ENCODE results near the gene ZCCHC14.
A peak's percentile ranks its signal among the peaks of the same experiment; 100 is the strongest.

Gene ZCCHC14

GRCh38 chr16:87424266-87424665 is 68.6 kb downstream of the ZCCHC14 start:
- DNase-seq = no peak

- no peak for DNase-seq
These were observed 69.4 kb downstream of the ZCCHC14 start for GRCh38 chr16:87423429-87423828.

DNA sequence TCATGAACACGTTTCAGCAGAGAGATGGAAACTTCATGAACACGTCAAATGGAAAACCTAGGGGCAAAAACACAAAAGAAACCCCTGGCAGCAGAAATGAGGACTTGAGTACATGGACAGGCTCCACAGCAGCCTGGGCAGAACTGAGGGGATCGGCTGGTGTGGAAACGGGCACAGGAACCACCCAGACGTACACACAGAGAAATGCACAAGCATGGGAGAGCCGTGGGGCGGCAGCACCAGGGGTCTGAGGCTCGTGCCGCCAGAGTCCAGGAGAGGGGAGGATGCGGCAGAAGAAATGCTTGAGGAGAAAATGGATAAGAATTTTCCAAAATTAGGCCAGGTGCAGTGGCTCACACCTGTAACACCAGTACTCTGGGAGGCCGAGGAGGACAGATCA is 70.7 kb downstream of the ZCCHC14 start:
- DNase-seq = no peak

- DNase-seq = no peak
These were observed 71.6 kb downstream of the ZCCHC14 start for GRCh38 chr16:87421003-87421912.

DNA sequence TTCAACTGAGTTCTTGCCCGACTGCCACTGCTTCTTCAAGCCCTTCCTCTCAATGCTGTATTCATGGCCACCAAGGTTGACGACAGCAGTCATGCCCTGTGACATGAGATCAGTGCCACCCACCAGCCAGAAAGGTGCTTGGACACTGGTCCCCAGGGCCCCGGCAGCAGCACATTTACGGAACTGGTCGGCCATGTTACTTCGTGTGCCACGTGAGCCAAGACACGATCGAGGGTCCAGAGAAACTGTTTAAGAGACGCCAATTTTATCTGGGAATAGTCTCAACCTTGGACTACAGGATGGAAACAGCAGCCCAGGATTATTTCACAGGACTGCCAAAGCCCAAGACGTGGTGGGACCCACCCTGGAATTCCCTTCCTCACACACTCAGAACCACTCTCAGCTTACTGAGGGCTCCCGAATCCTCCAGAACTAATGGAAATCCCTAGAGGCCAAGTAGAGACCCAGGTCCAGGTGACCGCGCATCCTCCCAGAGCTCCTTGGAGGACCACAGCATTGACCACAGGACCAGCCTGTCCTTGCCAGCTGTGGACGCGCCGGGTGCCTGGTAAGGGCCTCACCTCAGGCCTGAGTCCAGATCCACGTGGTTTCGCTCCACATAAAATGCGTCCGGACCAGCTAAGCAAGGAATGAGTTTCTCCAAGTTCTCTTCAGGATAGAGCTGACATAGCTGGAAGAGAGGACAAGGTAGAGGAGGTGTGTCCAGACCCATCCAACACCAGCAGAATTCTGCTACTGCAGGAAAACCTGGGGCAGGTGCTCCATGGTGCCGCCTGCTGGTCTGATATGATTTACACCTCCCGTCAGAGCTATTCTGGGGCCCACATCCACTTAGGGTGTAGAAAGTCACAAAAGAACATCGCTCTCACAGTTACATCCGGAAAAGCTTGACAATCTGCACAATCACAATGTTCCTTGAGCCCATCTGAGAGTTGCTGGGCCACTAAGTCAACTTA is 72.5 kb downstream of the ZCCHC14 start:
- no peak for DNase-seq

- no peak for DNase-seq
These were observed 74.2 kb downstream of the ZCCHC14 start for GRCh38 chr16:87418644-87419043.

- no peak for DNase-seq
These were observed 74.6 kb downstream of the ZCCHC14 start for GRCh38 chr16:87418216-87418615.

DNA sequence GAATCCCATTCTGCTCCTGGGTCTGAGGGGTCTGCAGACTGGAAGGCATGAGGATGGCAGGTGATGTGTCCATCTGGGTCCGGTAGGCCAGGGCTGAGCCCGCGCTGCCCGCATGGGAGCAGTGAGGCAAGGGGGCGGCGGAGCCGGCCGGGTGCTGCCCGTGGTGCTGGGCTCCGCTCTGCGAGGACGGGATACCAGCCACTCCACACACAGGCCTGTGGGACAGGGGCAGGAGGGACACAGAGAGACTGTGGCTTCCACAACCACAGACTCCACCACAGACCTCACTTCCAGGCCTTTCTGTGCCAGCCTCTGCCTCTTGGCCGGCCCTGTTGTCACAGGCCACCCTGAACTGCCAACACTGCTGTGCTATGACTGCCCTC is 75.3 kb downstream of the ZCCHC14 start:
- DNase-seq = no peak

- peak; percentile 7 for DNase-seq
These were observed 75.8 kb downstream of the ZCCHC14 start for GRCh38 chr16:87416826-87417527.

- no peak for DNase-seq
These were observed 77.4 kb downstream of the ZCCHC14 start for GRCh38 chr16:87415441-87415840.

DNA sequence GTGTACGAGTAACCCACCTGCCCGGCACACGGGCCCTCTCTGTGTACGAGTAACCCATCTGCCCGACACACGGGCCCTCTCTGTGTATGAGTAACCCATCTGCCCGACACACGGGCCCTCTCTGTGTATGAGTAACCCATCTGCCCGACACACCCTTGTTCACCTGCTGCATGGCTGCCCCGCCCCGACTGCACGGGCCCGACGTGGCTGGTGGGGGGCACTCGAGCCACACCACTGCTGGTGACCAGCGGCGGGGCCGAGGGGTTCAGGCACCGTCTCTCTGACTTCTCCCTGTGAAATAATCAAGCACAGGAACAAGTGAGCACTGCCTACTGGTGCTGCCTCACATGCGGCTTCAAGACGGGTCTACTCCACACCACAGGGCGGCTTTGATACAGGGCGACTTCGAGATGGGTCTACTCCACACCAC is 78.6 kb downstream of the ZCCHC14 start:
- DNase-seq = no peak

- no peak for DNase-seq
These were observed 79.8 kb downstream of the ZCCHC14 start for GRCh38 chr16:87412996-87413421.

- DNase-seq = no peak
These were observed 80.3 kb downstream of the ZCCHC14 start for GRCh38 chr16:87412371-87412995.

DNA sequence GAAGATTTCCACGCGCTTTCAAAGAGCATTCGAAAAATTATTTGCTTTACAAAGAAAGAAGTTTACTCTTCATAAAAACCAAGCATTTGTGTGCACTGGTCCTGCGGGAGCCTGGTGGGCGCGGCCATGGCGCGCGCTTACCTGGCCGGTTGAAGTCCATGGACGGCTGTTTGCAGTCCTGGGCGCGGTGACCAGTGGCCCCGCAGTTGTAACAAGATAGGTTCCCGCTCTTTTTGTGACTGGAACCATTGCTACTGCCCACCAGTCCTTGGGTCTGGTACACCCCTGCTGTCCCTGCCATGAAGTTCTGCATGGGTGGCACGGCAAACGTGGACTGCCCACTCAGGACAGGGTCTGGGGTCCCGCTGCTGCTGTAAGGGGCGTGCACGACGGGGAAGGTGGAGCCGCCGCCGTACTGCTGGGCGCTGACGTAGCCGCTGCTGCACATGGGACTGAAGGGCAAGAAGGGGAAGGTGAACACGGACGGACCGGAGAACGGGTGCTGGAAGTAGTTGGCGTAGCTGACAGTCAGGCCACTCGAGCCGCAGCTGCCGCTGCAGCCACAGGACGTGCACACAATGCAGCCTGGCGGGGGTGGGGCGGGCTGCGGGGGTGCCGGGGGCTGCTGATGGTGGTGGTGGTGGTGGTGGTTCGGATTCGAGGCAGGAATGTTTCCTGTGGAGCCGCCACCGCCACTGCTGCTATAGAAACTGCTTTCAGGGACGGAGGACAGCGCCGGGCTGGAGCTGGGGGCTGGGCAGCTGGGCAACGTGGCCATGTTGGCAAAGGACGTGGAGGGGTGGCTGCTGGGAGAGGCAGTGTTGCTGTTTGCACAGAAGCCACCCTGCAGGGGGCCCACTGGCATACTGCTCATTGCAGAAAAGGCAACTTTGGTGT is 81.2 kb downstream of the ZCCHC14 start:
- no peak for DNase-seq

- no peak for DNase-seq
These were observed 81.9 kb downstream of the ZCCHC14 start for GRCh38 chr16:87410968-87411367.

- DNase-seq = no peak
These were observed 82.3 kb downstream of the ZCCHC14 start for GRCh38 chr16:87410530-87410929.

DNA sequence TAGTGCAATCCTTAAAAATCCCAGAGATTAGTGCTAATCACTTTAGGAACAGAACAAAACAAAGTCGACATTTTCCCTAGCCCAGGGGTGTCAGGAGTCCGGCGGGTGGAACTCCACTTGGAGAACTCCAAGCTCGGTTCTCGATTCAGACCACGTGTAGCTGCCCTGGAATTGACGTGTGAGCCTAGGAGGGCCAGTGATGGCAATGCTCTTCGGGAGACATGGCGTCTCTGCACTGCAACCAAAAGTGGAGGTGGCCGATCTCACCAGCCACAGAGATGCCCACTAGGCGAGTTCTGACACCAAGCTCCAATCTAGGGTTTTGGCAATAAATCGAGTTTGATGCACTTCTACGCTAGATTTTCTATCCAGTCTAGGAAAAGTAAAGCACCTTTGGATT is 83.0 kb downstream of the ZCCHC14 start:
- DNase-seq = no peak

DNA sequence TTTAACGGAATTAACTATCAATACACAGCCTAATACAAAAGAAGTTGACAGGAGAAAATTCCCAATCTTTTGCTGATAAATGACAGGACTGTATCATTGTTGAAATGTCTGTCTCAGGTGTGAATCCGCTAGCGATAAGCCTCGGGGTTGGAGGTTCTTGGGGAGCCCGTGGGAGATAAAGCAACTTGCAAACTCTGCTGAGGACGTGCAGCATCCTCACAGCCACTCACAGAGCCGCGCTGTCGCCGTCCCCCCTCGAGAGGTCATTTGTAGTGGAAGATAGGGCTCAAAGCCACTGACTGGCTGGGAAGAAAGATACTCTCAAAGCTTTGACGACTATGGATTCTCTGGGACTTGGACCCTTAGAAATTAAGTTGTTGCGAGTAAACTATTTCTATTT is 83.7 kb downstream of the ZCCHC14 start:
- no peak for DNase-seq

DNA sequence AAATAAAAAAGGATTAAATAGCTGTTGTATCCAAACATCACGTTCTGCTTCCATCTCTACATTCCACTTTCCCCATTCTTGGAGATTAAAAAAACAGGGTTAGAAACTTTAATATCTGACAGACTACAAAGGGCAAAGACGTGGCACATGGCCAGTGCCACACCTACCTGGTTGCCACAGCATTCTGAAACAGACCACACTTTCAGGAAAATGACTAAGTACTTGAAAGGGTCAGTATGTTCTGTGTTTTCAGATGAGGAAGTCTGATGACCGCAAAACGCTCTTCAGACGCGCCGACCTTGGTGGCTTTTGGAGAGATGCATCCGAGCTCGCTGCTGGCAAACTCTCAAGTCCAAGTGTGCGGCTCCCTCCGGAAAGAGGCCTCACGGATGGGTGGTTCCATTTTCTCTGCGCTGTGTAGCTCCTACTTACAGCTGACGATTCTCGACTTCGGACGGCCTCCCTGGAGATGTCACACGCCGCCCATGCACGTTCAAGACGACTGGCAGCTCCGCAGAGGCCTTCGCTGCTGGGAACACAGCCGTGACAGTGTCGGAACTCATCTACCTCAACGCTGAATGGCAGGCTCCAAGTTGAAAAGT is 85.2 kb downstream of the ZCCHC14 start:
- no peak for DNase-seq

DNA sequence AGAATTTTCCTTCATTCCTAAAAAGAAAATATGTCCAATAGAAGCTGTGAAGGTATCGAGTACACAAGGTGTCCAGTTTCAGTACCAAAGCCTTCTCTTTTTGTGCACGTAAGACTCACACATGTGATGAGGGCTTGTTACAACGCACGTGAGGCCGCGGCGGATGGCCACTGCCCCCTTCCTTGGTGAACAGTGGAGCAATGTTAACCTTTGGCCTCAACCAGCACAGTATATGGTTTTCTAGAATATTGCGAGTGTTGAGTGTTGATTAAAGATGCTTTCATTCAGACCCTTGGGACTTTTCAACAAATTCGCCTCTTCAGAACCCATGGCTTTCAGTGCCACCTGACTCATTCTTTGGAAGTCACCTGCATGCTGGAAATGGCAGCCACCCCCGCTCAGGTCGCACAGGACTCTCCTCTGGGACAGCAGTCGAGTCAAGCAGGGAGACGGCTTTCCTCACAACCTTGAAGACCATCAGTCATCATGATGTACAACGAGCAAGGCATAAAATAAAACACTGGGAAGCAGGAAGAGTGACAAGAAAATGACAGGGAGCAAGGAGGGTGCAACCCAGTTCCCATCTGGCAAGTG is 86.2 kb downstream of the ZCCHC14 start:
- no peak for DNase-seq
